Measurements from ENCODE around the gene SLC35C1.

- TF ChIP-seq EZH2 (IDR thresholded peaks at IDR 0.05; ENCODE audit: low read length) (no peak), CTCF (optimal IDR thresholded peaks at IDR 0.05 in 1 of 3, IDR thresholded peaks at IDR 0.05 in 1 of 3, conservative IDR thresholded peaks at IDR 0.05 in 1 of 3; ENCODE audit: extremely low read depth in 1 of 3, insufficient read depth in 2 of 3, low read length in 3 of 3) (no peak)
These were observed 25.3 kb upstream of the SLC35C1 start for GRCh38 chr11:45779602-45780001.
